A549 (cell line): ENCODE measurements around the gene NID2. TPM values are rescaled to one million over a fixed set of nuclear protein-coding genes. Genes with fewer than 3 reads are reported as not detected.

Experiments
- ATAC-seq, 2 experiments: fragments of 200-7000 bp in 1 of 2; fragments of >200 bp in 1 of 2; cut with Nextera tagmentation in 1 of 2; cut with Tn5 transposase in 1 of 2; 3 replicates each; pipeline versions ENCODE4 v1.8.0 to v1.9.1; 2018 to 2020; ENCODE audit warnings: mild to moderate bottlenecking in 1 of 2, moderate library complexity in 1 of 2
- CTCF ChIA-PET: fragments of 300-600 bp; sonication (Branson Sonifier 250); formaldehyde crosslinking; extraction: SDS; loops from one replicate; lab custom pipeline; 2021; ENCODE audit warnings: antibody characterized with exemption, inconsistent platforms; lab: Yijun Ruan, JAX
- POLR2A ChIA-PET: fragments of 350-600 bp; formaldehyde crosslinking; extraction: SDS; loops from one replicate; lab custom pipeline; 2021; ENCODE audit warnings: antibody characterized with exemption, inconsistent platforms; lab: Yijun Ruan, JAX
- DNase-seq, 2 experiments: peaks; one replicate each; pipeline versions ENCODE4 v3.0.0 to v3.0.0-alpha.2; 2011 to 2016; ENCODE audit warnings: low read depth in 1 of 2, low spot score in 1 of 2
- FAIRE-seq: peaks from 2 replicates; lab custom pipeline; 2011; peaks lifted over from hg19 to GRCh38; lab: Jason Lieb, UNC
- H3K27ac ChIP-seq, 2 experiments: fragments of >200 bp; sonication (Bioruptor Twin); formaldehyde crosslinking; 3 replicates each; pipeline ENCODE4 v1.5.1; 2016 to 2017
- H3K4me1 ChIP-seq: fragments of >200 bp; sonication (Bioruptor Twin); formaldehyde crosslinking; 3 replicates; pipeline ENCODE4 v1.6.1; 2016
- H3K4me2 ChIP-seq: fragments of >200 bp; sonication (Bioruptor Twin); formaldehyde crosslinking; 3 replicates; pipeline ENCODE4 v1.6.1; 2016
- H3K4me3 ChIP-seq: fragments of >200 bp; sonication (Bioruptor Twin); formaldehyde crosslinking; 3 replicates; pipeline ENCODE4 v1.5.1; 2016
- H3K9me3 ChIP-seq: fragments of >200 bp; sonication (Bioruptor Twin); formaldehyde crosslinking; 3 replicates; pipeline ENCODE4 v1.6.1; 2016
- CHD2 ChIP-seq: fragments of 150-350 bp; IDR thresholded peaks from 2 replicates; pipeline ENCODE4 v1.6.1; 2014; ENCODE audit warnings: low read length; ENCODE audit not compliant: partially characterized antibody
- EHF ChIP-seq: fragments of 250-450 bp; sonication (Bioruptor Pico); IDR thresholded peaks from 2 replicates; pipeline ENCODE4 v1.5.0; 2020; ENCODE audit warnings: mild to moderate bottlenecking
- FOSB ChIP-seq: fragments of 250-450 bp; sonication (Bioruptor Pico); IDR thresholded peaks from 2 replicates; pipeline ENCODE4 v1.5.0; 2020; ENCODE audit warnings: mild to moderate bottlenecking, moderate library complexity
- HMGXB4 ChIP-seq: fragments of 250-450 bp; sonication (Bioruptor Pico); IDR thresholded peaks from 2 replicates; pipeline ENCODE4 v1.5.0; 2021; ENCODE audit warnings: mild to moderate bottlenecking, moderate library complexity, borderline replicate concordance
- HOXB5 ChIP-seq: fragments of 250-450 bp; sonication (Bioruptor Pico); IDR thresholded peaks from 2 replicates; pipeline ENCODE4 v1.5.0; 2020; ENCODE audit warnings: mild to moderate bottlenecking, moderate library complexity
- JUNB ChIP-seq: fragments of >200 bp; sonication (Bioruptor Twin); formaldehyde crosslinking; IDR thresholded peaks from 2 replicates; pipeline ENCODE4 v1.6.1; 2016
- KDM1A ChIP-seq: fragments of 200-600 bp; sonication (generic); IDR thresholded peaks from 2 replicates; pipeline ENCODE4 v1.6.1; 2016; ENCODE audit warnings: low read depth, mild to moderate bottlenecking
- MAFK ChIP-seq: fragments of 450-650 bp; IDR thresholded peaks from 2 replicates; pipeline ENCODE4 v1.6.1; 2014; ENCODE audit not compliant: partially characterized antibody
- MAZ ChIP-seq: fragments of 150-350 bp; IDR thresholded peaks from 2 replicates; pipeline ENCODE4 v1.6.1; 2014; ENCODE audit warnings: antibody characterized with exemption, low read depth, low read length, borderline replicate concordance
- MYC ChIP-seq: IDR thresholded peaks from 2 replicates; pipeline ENCODE4 v1.6.1; 2012; ENCODE audit warnings: mild to moderate bottlenecking, inconsistent platforms, low read length, improper control_type of control experiment, borderline replicate concordance
- NFE2L2 ChIP-seq: fragments of 150-350 bp; conservative IDR thresholded peaks from 2 replicates; pipeline ENCODE4 v1.6.1; 2014; ENCODE audit warnings: low read length
- RAD21 ChIP-seq, 2 experiments: fragments of >200 bp in 1 of 2; sonication (Bioruptor Twin) in 1 of 2; formaldehyde crosslinking in 1 of 2; IDR thresholded peaks in 1 of 2; conservative IDR thresholded peaks in 1 of 2; 2 replicates in 1 of 2; 3 replicates in 1 of 2; pipeline ENCODE4 v1.6.1; 2012 to 2018; ENCODE audit warnings: inconsistent platforms in 1 of 2
- SMC3 ChIP-seq: fragments of >200 bp; sonication (Bioruptor Twin); formaldehyde crosslinking; IDR thresholded peaks from 3 replicates; pipeline ENCODE4 v1.6.1; 2018; ENCODE audit warnings: inconsistent platforms
- USF2 ChIP-seq: fragments of 450-650 bp; IDR thresholded peaks from 2 replicates; pipeline ENCODE4 v1.6.1; 2014; ENCODE audit warnings: antibody characterized with exemption
- ZC3H11A ChIP-seq: fragments of 450-650 bp; IDR thresholded peaks from 2 replicates; pipeline ENCODE4 v1.6.1; 2014; ENCODE audit warnings: antibody characterized with exemption, mild to moderate bottlenecking
- ZNF302 ChIP-seq: fragments of 250-450 bp; sonication (Bioruptor Pico); IDR thresholded peaks from 2 replicates; pipeline ENCODE4 v1.9.0; 2021; ENCODE audit warnings: inconsistent platforms, mild to moderate bottlenecking, moderate library complexity
- ZSCAN20 ChIP-seq: fragments of 250-450 bp; sonication (Bioruptor Pico); IDR thresholded peaks from 2 replicates; pipeline ENCODE4 v1.8.0; 2022; ENCODE audit warnings: mild to moderate bottlenecking, moderate library complexity
- WGBS: methylation state at CpG from one replicate; pipeline ENCODE4 v1.1.6; 2017; ENCODE audit errors: missing lambda C conversion rate; 5-methylcytosine and 5-hydroxymethylcytosine counted together
- polyA plus RNA-seq, 4 experiments: library from polyadenylated mRNA; depleted of rRNA in 3 of 4; stranded (reverse); fragments of >200 nt; fragmentation: RNase III in 1 of 4; extraction: RNeasy Plus Mini Kit Qiagen cat#74134 plus additional on column Dnase treatment in 1 of 4; gene quantifications; 2 replicates in 3 of 4; 3 replicates in 1 of 4; pipeline ENCODE4 v1.2.3, GENCODE V29; 2011 to 2017
- TF ChIP-seq, protein P1 (sequence below): fragments of >200 bp; sonication (Bioruptor Twin); formaldehyde crosslinking; IDR thresholded peaks from 3 replicates; pipeline ENCODE4 v1.5.1; 2016

NID2 gene
- polyA plus RNA-seq, 2 of the 4 experiments (the other 2 are of a cell fraction): 7.3 to 20.6 TPM

GRCh38 chr14:52043690-52044089, 25.2 kb downstream of the NID2 start (continued):
- TF ChIP-seq CHD2: no peak
- no peak for TF ChIP-seq ZNF302
- peak; percentile 78 for TF ChIP-seq SMC3
- TF ChIP-seq HOXB5: no peak
- no peak for TF ChIP-seq HMGXB4

DNA sequence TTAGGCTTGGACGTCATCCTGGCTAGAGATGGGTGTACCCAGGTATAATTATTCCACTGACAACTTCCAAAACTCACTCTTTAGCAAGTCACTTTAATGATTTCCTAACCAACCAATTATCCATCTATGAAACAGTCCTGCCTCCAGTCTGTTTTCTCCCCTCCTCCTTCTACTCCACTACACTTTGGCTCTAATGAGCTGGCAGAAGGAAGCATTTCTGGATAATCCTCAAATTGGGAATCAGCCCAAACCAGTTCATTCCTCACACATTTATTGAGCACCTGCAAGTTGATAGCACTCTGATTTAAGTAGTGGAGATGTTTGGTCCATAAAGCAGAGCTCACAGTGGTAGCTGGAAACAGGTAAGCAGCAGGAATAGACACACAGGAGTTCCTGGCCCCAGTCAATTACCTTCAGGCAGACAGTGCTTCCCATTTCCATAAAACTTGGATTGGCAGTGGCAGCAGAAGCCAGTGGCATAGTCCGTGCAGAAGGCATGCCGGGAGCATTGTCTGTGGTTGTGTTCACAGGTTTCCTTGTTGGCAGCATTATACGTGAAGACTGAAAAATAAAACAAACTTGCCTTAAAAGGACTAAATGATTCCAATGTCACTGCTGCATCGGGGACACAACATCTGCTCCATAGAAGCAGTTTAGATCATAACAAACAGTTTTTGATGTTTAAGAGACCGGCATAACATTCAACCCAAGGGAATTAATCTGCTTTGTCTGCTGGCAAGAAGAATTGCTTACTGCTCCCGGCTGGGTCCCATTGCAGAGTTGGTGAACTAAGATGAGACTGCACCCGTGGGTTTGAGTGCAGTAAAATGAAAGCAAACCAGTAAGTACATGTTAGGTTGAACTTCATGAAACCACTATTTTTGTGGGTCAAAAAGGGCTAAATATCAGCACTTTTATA, 26.2 kb downstream of the NID2 start:
- POLR2A ChIA-PET: no interaction called here
- Histone ChIP-seq H3K4me3 (no peak overlapping the region), H3K4me1 (peaks cover 19% of the 10 kb centered on the region), H3K27ac (no peak overlapping the region), H3K9me3 (no peaks in the 10 kb centered on the region), H3K4me2 (no peak overlapping the region)
- ATAC-seq: no peak
- WGBS: 54% methylated on average over 8 of the region's 8 CpGs
- TF ChIP-seq JUNB: no peak
- TF ChIP-seq MAFK: no peak
- no peak for TF ChIP-seq MYC
- TF ChIP-seq, protein P1, sequence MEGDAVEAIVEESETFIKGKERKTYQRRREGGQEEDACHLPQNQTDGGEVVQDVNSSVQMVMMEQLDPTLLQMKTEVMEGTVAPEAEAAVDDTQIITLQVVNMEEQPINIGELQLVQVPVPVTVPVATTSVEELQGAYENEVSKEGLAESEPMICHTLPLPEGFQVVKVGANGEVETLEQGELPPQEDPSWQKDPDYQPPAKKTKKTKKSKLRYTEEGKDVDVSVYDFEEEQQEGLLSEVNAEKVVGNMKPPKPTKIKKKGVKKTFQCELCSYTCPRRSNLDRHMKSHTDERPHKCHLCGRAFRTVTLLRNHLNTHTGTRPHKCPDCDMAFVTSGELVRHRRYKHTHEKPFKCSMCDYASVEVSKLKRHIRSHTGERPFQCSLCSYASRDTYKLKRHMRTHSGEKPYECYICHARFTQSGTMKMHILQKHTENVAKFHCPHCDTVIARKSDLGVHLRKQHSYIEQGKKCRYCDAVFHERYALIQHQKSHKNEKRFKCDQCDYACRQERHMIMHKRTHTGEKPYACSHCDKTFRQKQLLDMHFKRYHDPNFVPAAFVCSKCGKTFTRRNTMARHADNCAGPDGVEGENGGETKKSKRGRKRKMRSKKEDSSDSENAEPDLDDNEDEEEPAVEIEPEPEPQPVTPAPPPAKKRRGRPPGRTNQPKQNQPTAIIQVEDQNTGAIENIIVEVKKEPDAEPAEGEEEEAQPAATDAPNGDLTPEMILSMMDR: no peak
- no peak for TF ChIP-seq NFE2L2
- TF ChIP-seq HOXB5: no peak
- CTCF ChIA-PET: interaction anchor here (0.6 to 8.1 kb wide), 12 partner anchors 8 to 781 kb away, joined by 3 to 68 read pairs (median 5); partner anchors contain the start of gene NID2
- DNase-seq: no peak
- no peak for FAIRE-seq

DNA sequence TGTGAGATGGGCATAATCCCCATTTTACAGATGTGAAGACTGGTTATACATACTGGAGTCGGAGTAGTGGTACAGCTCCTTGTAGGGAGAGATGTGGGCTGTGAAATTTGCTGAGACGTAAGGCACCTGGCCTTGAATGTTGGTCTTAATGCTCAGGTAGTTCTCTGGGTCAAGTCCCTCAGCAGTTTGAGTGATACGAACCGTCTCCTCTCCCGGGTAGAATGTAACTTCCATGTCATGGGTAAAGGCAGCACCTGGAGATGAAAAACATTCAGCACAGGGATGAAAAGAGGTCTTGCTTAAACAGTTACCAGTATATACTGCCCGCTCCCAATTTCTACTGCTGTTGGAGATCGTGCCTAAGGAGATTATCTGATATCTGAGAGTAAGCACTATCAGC, 28.3 kb downstream of the NID2 start:
- Histone ChIP-seq H3K9me3 (no peaks in the 10 kb centered on the region), H3K27ac (no peak overlapping the region), H3K4me2 (no peak overlapping the region), H3K4me3 (no peak overlapping the region), H3K4me1 (peaks cover 17% of the 10 kb centered on the region)
- FAIRE-seq (no peak), ATAC-seq (no peak), DNase-seq (no peak)
- ChIA-PET POLR2A (no interaction called here), CTCF (interaction anchor here (1.4 to 8.1 kb wide), 2 partner anchors 11 to 92 kb away, joined by 3 to 68 read pairs; no protein-coding TSS in a partner anchor)
- TF ChIP-seq EHF (CRISPR knock-in tag): no peak
- TF ChIP-seq ZSCAN20: no peak
- TF ChIP-seq KDM1A: no peak
- no peak for TF ChIP-seq FOSB (CRISPR knock-in tag)
- TF ChIP-seq USF2: no peak
- WGBS: 63% methylated on average over 7 of the region's 7 CpGs

DNA sequence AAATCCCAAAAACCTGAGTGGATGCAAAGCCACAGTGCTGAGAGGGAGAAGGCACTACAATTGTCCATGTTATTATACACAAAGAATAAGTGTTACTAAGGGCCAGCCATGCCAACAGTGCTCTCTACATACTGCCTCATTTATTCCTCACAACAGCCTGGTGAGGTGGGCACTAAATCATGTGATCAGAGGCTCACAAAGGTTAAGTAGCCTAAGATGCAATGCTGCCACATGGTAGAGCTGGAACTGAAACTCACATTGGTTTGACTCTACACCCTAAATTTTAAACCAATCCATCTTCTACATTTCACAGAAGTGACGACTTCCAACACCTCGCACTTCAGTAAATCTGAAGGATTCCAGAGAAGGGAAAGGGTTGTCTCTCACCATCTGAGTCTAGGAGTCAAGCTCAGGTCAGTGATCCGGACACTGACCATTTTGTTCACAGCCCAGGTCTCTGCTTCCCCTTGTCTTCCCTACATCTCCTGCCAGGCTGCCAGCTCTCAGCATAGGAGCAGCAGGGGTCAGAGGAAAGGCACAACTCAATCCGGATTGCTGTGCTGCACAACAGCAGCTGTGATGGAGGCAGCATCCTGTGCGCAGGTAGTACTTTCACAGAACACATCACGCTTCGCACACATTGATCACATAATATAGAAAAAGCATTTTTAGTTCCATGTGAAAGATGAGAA, 29.6 kb downstream of the NID2 start:
- TF ChIP-seq MAZ: no peak
- no peak for TF ChIP-seq RAD21 (conservative IDR thresholded peaks at IDR 0.05 in 1 of 2, IDR thresholded peaks at IDR 0.05 in 1 of 2)
- TF ChIP-seq ZC3H11A: no peak
- Histone ChIP-seq H3K4me2 (no peak overlapping the region), H3K4me1 (peaks cover 6% of the 10 kb centered on the region; the same call in 1 of the 3 replicates), H3K9me3 (no peaks in the 10 kb centered on the region), H3K27ac (no peak overlapping the region), H3K4me3 (no peak overlapping the region)
- DNase-seq: no peak
- ChIA-PET POLR2A (no interaction called here), CTCF (interaction anchor here (0.8 kb wide), 1 partner anchor 10 kb away, joined by 3 read pairs; no protein-coding TSS in a partner anchor)
- ATAC-seq: no peak
- FAIRE-seq: no peak
- 56% methylated on average over 7 of the region's 7 CpGs for WGBS
